ENCODE measurements around the gene MDM1. TPM values are rescaled to one million over a fixed set of nuclear protein-coding genes. Genes with fewer than 3 reads are reported as not detected.
A peak's percentile ranks its signal among the peaks of the same experiment; 100 is the strongest.

The MDM1 gene
- polyA plus RNA-seq, 3 donors: 6.7 to 10.9 (median 10.3) TPM

- Mint-ChIP-seq H3K36me3 (no peaks in the 10 kb centered on the region), H3K27me3 (ENCODE audit: low read depth in 3 of 3) (peaks cover 0 to 5% (median 0%) of the 10 kb centered on the region in 3 donors), H3K9me3 (no peaks in the 10 kb centered on the region), H3K4me1 (no peaks in the 10 kb centered on the region), H3K27ac (no peak overlapping the region), H3K4me3 (no peak overlapping the region)
- H3K27ac ChIP-seq (ENCODE audit: low read depth in 1 of 2, low read length in 2 of 2): no peak overlapping the region
- 86% methylated on average over 1 of the region's 2 CpGs for WGBS (ENCODE audit: insufficient coverage)
- no peaks in the 10 kb centered on the region for H3K4me1 ChIP-seq (ENCODE audit: control insufficient read depth in 1 of 2, insufficient read depth in 2 of 2, low read length in 2 of 2)
- H3K9ac ChIP-seq (ENCODE audit: insufficient read depth, low read length, poor library complexity, severe bottlenecking): no peak overlapping the region
- TF ChIP-seq, protein P1, sequence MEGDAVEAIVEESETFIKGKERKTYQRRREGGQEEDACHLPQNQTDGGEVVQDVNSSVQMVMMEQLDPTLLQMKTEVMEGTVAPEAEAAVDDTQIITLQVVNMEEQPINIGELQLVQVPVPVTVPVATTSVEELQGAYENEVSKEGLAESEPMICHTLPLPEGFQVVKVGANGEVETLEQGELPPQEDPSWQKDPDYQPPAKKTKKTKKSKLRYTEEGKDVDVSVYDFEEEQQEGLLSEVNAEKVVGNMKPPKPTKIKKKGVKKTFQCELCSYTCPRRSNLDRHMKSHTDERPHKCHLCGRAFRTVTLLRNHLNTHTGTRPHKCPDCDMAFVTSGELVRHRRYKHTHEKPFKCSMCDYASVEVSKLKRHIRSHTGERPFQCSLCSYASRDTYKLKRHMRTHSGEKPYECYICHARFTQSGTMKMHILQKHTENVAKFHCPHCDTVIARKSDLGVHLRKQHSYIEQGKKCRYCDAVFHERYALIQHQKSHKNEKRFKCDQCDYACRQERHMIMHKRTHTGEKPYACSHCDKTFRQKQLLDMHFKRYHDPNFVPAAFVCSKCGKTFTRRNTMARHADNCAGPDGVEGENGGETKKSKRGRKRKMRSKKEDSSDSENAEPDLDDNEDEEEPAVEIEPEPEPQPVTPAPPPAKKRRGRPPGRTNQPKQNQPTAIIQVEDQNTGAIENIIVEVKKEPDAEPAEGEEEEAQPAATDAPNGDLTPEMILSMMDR (IDR thresholded peaks at IDR 0.05): no peak
- H3K4me3 ChIP-seq (replicated peaks in 1 of 3; ENCODE audit: low read depth in 2 of 3, low read length in 3 of 3): no peak overlapping the region
- no peak overlapping the region for H2AFZ ChIP-seq (ENCODE audit: insufficient read depth, low read depth, low read length, poor library complexity, severe bottlenecking)
- H3K79me2 ChIP-seq (ENCODE audit: insufficient read depth, low read length): no peaks in the 10 kb centered on the region
- no peaks in the 10 kb centered on the region for H3K9me3 ChIP-seq (replicated peaks in 1 of 2; ENCODE audit: control insufficient read depth in 1 of 2, insufficient read depth in 1 of 2, low read length in 2 of 2)
- H3K4me2 ChIP-seq (replicated peaks; ENCODE audit: extremely low read depth, low read length, poor library complexity, severe bottlenecking): no peak overlapping the region
- intact Hi-C loops (cut with micrococcal nuclease): no loop called here
- no peaks in the 10 kb centered on the region for H4K20me1 ChIP-seq (ENCODE audit: insufficient read depth, low read length)
- no peaks in the 10 kb centered on the region for H3K27me3 ChIP-seq (ENCODE audit: control insufficient read depth in 2 of 2, insufficient read depth in 2 of 2, low read length in 2 of 2)
- no peak for DNase-seq
- H3K36me3 ChIP-seq (replicated peaks in 1 of 2; ENCODE audit: control insufficient read depth in 1 of 2, insufficient read depth in 2 of 2, low read length in 2 of 2): no peaks in the 10 kb centered on the region
These were observed 17.1 kb upstream of the MDM1 start for GRCh38 chr12:68349220-68349621.

- peak overlapping the region; percentile 27 for H2AFZ ChIP-seq (ENCODE audit: insufficient read depth, low read depth, low read length, poor library complexity, severe bottlenecking)
- H3K9ac ChIP-seq (ENCODE audit: insufficient read depth, low read length, poor library complexity, severe bottlenecking): no peak overlapping the region
- Mint-ChIP-seq H3K9me3 (no peaks in the 10 kb centered on the region), H3K4me3 (no peak overlapping the region), H3K27me3 (ENCODE audit: low read depth in 3 of 3) (peaks cover 0 to 5% (median 0%) of the 10 kb centered on the region in 3 donors), H3K4me1 (no peaks in the 10 kb centered on the region), H3K36me3 (no peaks in the 10 kb centered on the region), H3K27ac (no peak overlapping the region)
- TF ChIP-seq, protein P1 (IDR thresholded peaks at IDR 0.05): no peak
- no peak overlapping the region for H3K27ac ChIP-seq (ENCODE audit: low read depth in 1 of 2, low read length in 2 of 2)
- no peaks in the 10 kb centered on the region for H3K4me1 ChIP-seq (ENCODE audit: control insufficient read depth in 1 of 2, insufficient read depth in 2 of 2, low read length in 2 of 2)
- 92% methylated on average over 2 of the region's 5 CpGs for WGBS (ENCODE audit: insufficient coverage)
- no peak overlapping the region for H3K4me2 ChIP-seq (replicated peaks; ENCODE audit: extremely low read depth, low read length, poor library complexity, severe bottlenecking)
- H3K79me2 ChIP-seq (ENCODE audit: insufficient read depth, low read length): no peaks in the 10 kb centered on the region
- no peaks in the 10 kb centered on the region for H3K27me3 ChIP-seq (ENCODE audit: control insufficient read depth in 2 of 2, insufficient read depth in 2 of 2, low read length in 2 of 2)
- intact Hi-C loops (cut with micrococcal nuclease): no loop called here
- H3K36me3 ChIP-seq (replicated peaks in 1 of 2; ENCODE audit: control insufficient read depth in 1 of 2, insufficient read depth in 2 of 2, low read length in 2 of 2): no peaks in the 10 kb centered on the region
- no peaks in the 10 kb centered on the region for H3K9me3 ChIP-seq (replicated peaks in 1 of 2; ENCODE audit: control insufficient read depth in 1 of 2, insufficient read depth in 1 of 2, low read length in 2 of 2)
- no peak for DNase-seq
- H4K20me1 ChIP-seq (ENCODE audit: insufficient read depth, low read length): no peaks in the 10 kb centered on the region
- no peak overlapping the region for H3K4me3 ChIP-seq (replicated peaks in 1 of 3; ENCODE audit: low read depth in 2 of 3, low read length in 3 of 3)
These were observed 16.3 kb upstream of the MDM1 start for GRCh38 chr12:68348419-68348818.

Data from CD14-positive monocyte (primary cell).